Loucy (cell line): Measurements from ENCODE around the gene FOXL1.

ENCODE experiments used
- H2AFZ ChIP-seq: fragments of 200-600 bp; sonication (generic); 2 replicates; pipeline ENCODE4 v1.6.0; 2016; ENCODE audit warnings: antibody characterized with exemption, mild to moderate bottlenecking, low read length, moderate library complexity
- H3F3A ChIP-seq: fragments of 200-600 bp; 2 replicates; pipeline ENCODE4 v1.6.0; 2016; ENCODE audit warnings: antibody characterized with exemption, low read depth, mild to moderate bottlenecking
- H3K27me3 ChIP-seq: fragments of 200-600 bp; sonication (generic); 2 replicates; pipeline ENCODE4 v1.6.1; 2014; ENCODE audit warnings: low read length, mild to moderate bottlenecking; ENCODE audit not compliant: insufficient read depth, poor library complexity, severe bottlenecking
- H3K36me3 ChIP-seq: fragments of 200-600 bp; sonication (generic); 2 replicates; pipeline ENCODE4 v1.6.1; 2016; ENCODE audit warnings: low read length; ENCODE audit not compliant: insufficient read depth
- H3K4me1 ChIP-seq: fragments of 200-600 bp; sonication (generic); 2 replicates; pipeline ENCODE4 v1.5.1; 2014; ENCODE audit warnings: low read length, mild to moderate bottlenecking; ENCODE audit not compliant: insufficient read depth, poor library complexity, severe bottlenecking
- H3K4me2 ChIP-seq: fragments of 200-600 bp; sonication (generic); 2 replicates; pipeline ENCODE4 v1.6.0; 2014; ENCODE audit warnings: antibody characterized with exemption, low read length, low read depth, mild to moderate bottlenecking; ENCODE audit not compliant: poor library complexity, severe bottlenecking
- H3K4me3 ChIP-seq: fragments of 200-600 bp; sonication (generic); 2 replicates; pipeline ENCODE4 v1.5.1; 2014; ENCODE audit warnings: low read length, mild to moderate bottlenecking, mixed read lengths; ENCODE audit not compliant: poor library complexity, severe bottlenecking
- H3K79me2 ChIP-seq: fragments of 200-600 bp; sonication (generic); 2 replicates; pipeline ENCODE4 v1.6.1; 2014; ENCODE audit warnings: low read length; ENCODE audit not compliant: insufficient read depth
- H3K9ac ChIP-seq: fragments of 200-600 bp; sonication (generic); 2 replicates; pipeline ENCODE4 v1.6.0; 2014; ENCODE audit warnings: mild to moderate bottlenecking, low read depth, low read length, moderate library complexity; ENCODE audit not compliant: poor library complexity, severe bottlenecking
- H3K9me2 ChIP-seq: fragments of 200-600 bp; sonication (generic); replicated peaks from 2 replicates; pipeline ENCODE4 v1.6.1; 2016; ENCODE audit warnings: low read depth, low read length, mixed read lengths
- H3K9me3 ChIP-seq: fragments of 200-600 bp; sonication (generic); 2 replicates; pipeline ENCODE4 v1.6.1; 2014; ENCODE audit warnings: mild to moderate bottlenecking, antibody characterized with exemption, low read length, low read depth; ENCODE audit not compliant: insufficient read depth
- H4K20me1 ChIP-seq: fragments of 200-600 bp; sonication (generic); 2 replicates; pipeline ENCODE4 v1.6.0; 2014; ENCODE audit warnings: antibody characterized with exemption, low read length, mild to moderate bottlenecking; ENCODE audit not compliant: insufficient read depth, poor library complexity, severe bottlenecking
- EZH2phosphoT487 ChIP-seq: fragments of 200-600 bp; IDR thresholded peaks from 2 replicates; pipeline ENCODE4 v1.6.1; 2018; ENCODE audit warnings: antibody characterized with exemption, mild to moderate bottlenecking, moderate library complexity, borderline replicate concordance
- TF ChIP-seq, protein P1 (sequence below): fragments of 200-600 bp; sonication (generic); conservative IDR thresholded peaks from 2 replicates; pipeline ENCODE4 v1.5.1; 2014; ENCODE audit warnings: mild to moderate bottlenecking, antibody characterized with exemption, low read length

FOXL1 gene

DNA sequence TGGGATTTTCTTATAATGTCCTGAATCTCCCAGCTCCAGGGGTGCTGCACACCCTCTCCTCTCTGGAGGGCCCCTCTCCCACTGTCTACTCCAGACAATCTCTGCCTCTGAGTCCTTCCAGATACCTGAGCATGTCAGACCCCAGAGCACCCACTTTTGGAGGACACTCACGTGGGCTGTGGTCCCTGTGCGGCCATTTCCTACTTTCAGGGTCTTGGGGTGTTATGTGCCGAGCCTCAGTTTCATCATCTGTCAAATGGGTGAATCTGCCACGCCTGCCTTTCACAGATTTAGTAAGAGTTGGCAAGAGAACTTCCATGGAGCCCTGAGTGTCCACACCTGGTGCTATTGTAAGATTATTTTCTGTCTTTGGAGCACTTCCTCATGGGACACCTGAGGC lies 3.7 kb upstream of the FOXL1 start:
- Histone ChIP-seq H3F3A (no peaks in the 10 kb centered on the region), H3K4me1 (no peaks in the 10 kb centered on the region), H3K9ac (no peak overlapping the region), H3K4me2 (no peak overlapping the region), H4K20me1 (no peaks in the 10 kb centered on the region), H2AFZ (no peak overlapping the region), H3K9me2 (no peaks in the 10 kb centered on the region), H3K9me3 (no peaks in the 10 kb centered on the region), H3K4me3 (no peak overlapping the region), H3K79me2 (no peaks in the 10 kb centered on the region), H3K36me3 (no peaks in the 10 kb centered on the region), H3K27me3 (no peaks in the 10 kb centered on the region)
- TF ChIP-seq, protein P1, sequence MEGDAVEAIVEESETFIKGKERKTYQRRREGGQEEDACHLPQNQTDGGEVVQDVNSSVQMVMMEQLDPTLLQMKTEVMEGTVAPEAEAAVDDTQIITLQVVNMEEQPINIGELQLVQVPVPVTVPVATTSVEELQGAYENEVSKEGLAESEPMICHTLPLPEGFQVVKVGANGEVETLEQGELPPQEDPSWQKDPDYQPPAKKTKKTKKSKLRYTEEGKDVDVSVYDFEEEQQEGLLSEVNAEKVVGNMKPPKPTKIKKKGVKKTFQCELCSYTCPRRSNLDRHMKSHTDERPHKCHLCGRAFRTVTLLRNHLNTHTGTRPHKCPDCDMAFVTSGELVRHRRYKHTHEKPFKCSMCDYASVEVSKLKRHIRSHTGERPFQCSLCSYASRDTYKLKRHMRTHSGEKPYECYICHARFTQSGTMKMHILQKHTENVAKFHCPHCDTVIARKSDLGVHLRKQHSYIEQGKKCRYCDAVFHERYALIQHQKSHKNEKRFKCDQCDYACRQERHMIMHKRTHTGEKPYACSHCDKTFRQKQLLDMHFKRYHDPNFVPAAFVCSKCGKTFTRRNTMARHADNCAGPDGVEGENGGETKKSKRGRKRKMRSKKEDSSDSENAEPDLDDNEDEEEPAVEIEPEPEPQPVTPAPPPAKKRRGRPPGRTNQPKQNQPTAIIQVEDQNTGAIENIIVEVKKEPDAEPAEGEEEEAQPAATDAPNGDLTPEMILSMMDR, result no peak
- no peak for TF ChIP-seq EZH2phosphoT487

GRCh38 chr16:86575095-86575685 lies 3.2 kb upstream of the FOXL1 start:
- Histone ChIP-seq H3K79me2 (no peaks in the 10 kb centered on the region), H3K36me3 (no peaks in the 10 kb centered on the region), H3K9ac (no peak overlapping the region), H3K4me2 (no peak overlapping the region), H3K9me2 (no peaks in the 10 kb centered on the region), H2AFZ (no peak overlapping the region), H3K9me3 (no peaks in the 10 kb centered on the region), H3K27me3 (no peaks in the 10 kb centered on the region), H3K4me1 (no peaks in the 10 kb centered on the region), H3K4me3 (no peak overlapping the region), H4K20me1 (no peaks in the 10 kb centered on the region), H3F3A (no peaks in the 10 kb centered on the region)
- TF ChIP-seq, protein P1, result no peak
- no peak for TF ChIP-seq EZH2phosphoT487

DNA sequence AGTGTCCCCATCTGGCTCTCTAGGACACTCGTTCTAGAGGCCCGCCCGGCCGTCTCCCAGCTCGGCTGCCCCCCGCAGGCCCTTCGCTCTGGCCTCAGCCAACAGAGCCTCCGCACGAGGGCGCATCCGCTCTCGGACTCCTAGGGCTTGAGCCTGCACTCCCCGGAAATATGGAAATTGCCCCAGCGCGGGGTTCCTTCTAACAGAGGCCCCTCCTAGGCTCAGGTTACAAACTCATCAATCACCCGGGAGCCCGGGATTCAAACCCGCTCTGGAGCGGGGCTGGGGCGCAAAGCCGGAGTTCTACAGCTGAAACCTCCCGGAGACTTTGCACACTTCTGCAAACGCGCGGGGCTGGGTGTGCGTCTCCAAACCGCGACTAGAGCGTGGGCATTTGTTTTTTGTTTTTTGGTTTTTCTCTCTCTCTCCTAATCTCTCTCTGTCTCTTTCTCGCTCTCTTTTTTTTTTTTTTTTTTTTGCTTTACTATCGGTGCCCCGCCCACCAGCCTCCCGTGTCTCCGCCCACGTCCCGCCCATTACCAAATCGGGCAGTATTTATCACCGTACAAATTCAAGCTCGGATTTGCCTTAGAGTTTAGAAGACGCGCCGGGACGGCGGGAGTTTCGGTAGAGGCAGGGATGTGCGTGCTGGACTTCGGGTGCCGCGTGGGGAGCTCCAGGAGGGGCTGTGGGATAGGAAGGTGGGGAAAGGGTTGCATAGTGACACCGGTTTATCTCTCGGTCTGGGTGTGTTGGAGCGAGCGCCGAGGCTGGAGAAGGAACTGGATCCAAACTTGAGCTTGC lies 2.4 kb upstream of the FOXL1 start:
- Histone ChIP-seq H4K20me1 (no peaks in the 10 kb centered on the region), H3K4me2 (no peak overlapping the region), H2AFZ (no peak overlapping the region), H3K27me3 (no peaks in the 10 kb centered on the region), H3K79me2 (no peaks in the 10 kb centered on the region), H3K9me2 (no peaks in the 10 kb centered on the region), H3K9me3 (no peaks in the 10 kb centered on the region), H3K4me3 (no peak overlapping the region), H3F3A (no peaks in the 10 kb centered on the region), H3K9ac (no peak overlapping the region), H3K36me3 (no peaks in the 10 kb centered on the region), H3K4me1 (no peaks in the 10 kb centered on the region)
- no peak for TF ChIP-seq EZH2phosphoT487
- TF ChIP-seq, protein P1, result no peak
